A549 treated with GW870086 at 1 μM for 4 hours (cell line): ENCODE results near the gene ELAPOR1. TPM values are rescaled to one million over a fixed set of nuclear protein-coding genes. Genes with fewer than 3 reads are reported as not detected.

Source experiments
- total RNA-seq: library from RNA; stranded (reverse); fragments of 200-300 nt; extraction: Qiagen RNA extraction; gene quantifications from 5 replicates; pipeline ENCODE4 v1.2.3, GENCODE V29; 2022; ENCODE audit warnings: low read depth

ELAPOR1 gene, protein sequence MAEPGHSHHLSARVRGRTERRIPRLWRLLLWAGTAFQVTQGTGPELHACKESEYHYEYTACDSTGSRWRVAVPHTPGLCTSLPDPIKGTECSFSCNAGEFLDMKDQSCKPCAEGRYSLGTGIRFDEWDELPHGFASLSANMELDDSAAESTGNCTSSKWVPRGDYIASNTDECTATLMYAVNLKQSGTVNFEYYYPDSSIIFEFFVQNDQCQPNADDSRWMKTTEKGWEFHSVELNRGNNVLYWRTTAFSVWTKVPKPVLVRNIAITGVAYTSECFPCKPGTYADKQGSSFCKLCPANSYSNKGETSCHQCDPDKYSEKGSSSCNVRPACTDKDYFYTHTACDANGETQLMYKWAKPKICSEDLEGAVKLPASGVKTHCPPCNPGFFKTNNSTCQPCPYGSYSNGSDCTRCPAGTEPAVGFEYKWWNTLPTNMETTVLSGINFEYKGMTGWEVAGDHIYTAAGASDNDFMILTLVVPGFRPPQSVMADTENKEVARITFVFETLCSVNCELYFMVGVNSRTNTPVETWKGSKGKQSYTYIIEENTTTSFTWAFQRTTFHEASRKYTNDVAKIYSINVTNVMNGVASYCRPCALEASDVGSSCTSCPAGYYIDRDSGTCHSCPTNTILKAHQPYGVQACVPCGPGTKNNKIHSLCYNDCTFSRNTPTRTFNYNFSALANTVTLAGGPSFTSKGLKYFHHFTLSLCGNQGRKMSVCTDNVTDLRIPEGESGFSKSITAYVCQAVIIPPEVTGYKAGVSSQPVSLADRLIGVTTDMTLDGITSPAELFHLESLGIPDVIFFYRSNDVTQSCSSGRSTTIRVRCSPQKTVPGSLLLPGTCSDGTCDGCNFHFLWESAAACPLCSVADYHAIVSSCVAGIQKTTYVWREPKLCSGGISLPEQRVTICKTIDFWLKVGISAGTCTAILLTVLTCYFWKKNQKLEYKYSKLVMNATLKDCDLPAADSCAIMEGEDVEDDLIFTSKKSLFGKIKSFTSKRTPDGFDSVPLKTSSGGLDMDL
- total RNA-seq, result 0.38 to 1.1 TPM (median 0.44 TPM) in 5 replicates

DNA sequence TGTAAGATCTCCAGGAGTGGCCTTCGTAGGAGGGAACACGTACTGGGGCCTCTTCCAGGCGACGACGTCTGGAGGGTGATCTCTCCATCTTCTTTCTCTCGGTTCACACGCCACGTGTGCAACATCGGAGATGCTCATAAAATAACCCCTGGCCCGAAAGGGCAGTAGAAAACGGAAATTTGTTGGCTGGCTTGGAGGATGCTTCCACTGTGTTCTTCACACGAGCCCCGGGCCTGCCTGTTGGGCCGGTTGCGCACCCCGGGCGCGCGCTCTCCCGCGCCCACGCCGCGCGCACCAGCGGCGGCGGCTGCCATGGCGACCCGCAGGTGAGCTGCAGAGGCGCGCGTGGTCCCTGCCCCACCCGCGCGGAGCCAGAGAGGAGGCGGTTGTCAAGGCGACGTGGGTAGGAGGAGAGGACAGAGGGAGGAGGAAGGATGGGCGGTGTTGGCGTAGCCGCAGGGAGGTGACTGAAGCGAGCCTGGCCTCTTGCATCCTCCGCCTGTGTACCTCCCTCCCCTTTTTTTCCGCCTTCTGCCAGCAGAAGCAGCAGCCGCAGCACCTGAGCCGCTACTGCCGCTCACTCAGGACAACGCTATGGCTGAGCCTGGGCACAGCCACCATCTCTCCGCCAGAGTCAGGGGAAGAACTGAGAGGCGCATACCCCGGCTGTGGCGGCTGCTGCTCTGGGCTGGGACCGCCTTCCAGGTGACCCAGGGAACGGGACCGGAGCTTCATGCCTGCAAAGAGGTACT, at the start of gene ELAPOR1:
Gene ELAPOR1 (plus strand): TSS at position 526 of the 752 bp plus-strand sequence. CDS start 69 bp downstream, at position 595.

DNA sequence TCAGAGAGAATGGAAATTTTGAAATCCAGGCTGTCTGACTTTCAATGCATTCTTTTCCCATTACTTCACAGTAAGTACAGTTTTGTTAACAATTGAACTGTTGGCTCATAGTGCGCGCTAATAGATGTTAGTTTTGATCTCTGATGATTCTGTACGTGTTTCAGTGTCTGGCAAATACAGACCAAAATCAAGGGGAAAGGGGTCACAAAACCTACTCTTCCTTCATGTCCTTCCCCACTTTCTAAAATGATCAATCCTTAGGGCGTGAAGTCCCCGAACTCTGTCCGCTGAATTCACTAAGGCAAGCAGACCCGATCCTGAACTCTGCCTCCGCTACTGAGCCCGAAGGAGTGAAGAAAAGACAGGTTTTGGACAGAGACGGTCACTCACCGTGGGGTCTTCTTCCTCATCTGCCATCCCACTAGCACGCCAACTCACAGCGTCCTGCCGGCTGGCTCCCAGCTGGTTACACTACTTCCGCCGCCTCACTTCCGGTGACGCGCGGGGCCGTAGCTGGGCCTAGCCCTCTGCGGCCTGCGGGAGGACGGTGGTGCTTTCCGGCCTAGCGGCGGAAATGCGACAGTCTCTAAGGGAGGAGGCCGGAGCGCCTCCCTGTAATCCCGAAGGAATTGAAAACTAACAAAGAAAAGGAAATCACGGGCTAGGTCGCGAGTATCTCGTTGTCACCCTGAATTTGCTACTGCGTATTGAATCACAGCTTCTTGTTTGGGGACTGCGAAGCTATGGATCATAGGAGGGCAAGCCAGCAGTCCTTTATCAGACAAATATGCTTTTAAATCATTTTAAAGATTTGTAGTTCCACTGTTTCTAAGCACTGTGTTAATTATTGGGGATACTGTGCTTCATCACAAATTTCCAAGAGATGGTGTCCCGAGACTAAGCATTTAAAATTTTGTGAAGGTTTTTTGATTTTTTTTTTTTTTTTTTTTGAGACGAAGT, 38.1 kb upstream of the ELAPOR1 start, which contains the start of gene TAF13:
Gene TAF13 (minus strand): TSS at position 473 of the 960 bp plus-strand sequence. CDS start 56 bp downstream, at position 417.

DNA sequence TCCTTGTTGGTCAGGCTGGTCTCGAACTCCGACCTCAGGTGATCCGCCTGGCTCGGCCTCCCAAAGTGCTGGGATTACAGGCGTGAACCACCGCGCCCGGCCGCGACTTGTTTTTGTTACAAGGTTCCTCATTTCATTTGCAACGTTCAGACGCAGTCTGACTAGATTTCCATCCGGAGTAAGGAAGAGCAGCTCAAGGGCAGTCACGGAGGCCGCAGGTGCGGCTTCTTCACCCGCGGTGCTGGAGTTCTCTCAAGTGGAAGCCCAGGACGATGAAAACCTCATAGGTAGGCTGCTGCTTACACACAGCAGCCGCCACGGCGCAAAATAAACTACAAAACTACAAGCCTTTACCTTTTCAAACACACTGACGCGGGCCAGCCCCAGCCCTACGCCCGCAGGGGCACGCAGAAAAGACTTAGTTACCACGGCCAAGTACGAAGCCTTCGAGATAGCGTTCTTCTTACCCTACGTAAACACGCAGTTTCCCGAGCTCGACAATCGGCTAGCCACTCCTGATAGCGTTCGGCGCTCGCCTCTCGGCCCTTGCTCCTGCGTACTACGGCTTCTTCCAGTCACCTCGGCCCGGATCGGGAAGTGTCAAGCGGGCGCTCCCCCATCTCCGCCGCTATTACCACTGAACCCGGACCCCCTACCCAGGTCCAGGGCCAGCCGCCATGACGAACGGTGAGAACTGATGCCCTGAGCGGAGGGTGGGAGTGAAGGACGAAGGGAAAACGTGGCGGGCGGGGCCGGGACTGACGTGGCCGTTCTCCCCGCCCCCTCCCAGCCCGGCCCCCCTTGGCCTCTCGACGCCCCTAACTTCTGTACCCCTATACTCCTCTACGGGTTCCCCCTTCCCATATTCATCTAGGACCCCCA, 23.5 kb upstream of the ELAPOR1 start, which contains the start of gene TMEM167B:
Gene TMEM167B (plus strand): TSS at position 569 of the 882 bp plus-strand sequence. CDS start 109 bp downstream, at position 678.

Other genes starting within 250 kb of the ELAPOR1 start
- gene GPSM2, start 237.1 kb upstream of the ELAPOR1 start, total RNA-seq, result 19.3 to 24.5 TPM (median 21.6 TPM) in 5 replicates
- 16.1 to 18.6 TPM (median 17.3 TPM) in 5 replicates for gene CLCC1, start 150.6 kb upstream of the ELAPOR1 start, total RNA-seq
- 6.0 to 8.8 TPM (median 8.2 TPM) in 5 replicates for gene WDR47, start 72.0 kb upstream of the ELAPOR1 start, total RNA-seq
- gene TAF13, start 38.1 kb upstream of the ELAPOR1 start, total RNA-seq, result 23.8 to 37.0 TPM (median 29.2 TPM) in 5 replicates
- 8.2 to 10.2 TPM (median 9.7 TPM) in 5 replicates for gene TMEM167B, start 23.4 kb upstream of the ELAPOR1 start, total RNA-seq
- gene SARS1, start 99.8 kb downstream of the ELAPOR1 start, total RNA-seq, result 87.7 to 101 TPM (median 89.8 TPM) in 5 replicates
- gene CELSR2, start 135.4 kb downstream of the ELAPOR1 start, total RNA-seq, result 3.5 to 5.1 TPM (median 4.8 TPM) in 5 replicates
- 17.8 to 25.7 TPM (median 23.8 TPM) in 5 replicates for gene PSRC1, start 169.0 kb downstream of the ELAPOR1 start, total RNA-seq
- not detected in 5 replicates for gene MYBPHL, start 192.9 kb downstream of the ELAPOR1 start, total RNA-seq